GM12878 (cell line): ENCODE measurements around the gene KIAA1328. TPM values are rescaled to one million over a fixed set of nuclear protein-coding genes. Genes with fewer than 3 reads are reported as not detected.

ENCODE experiments used
- ATAC-seq: fragments of 200-7000 bp; cut with Tn5 transposase; 3 replicates; pipeline ENCODE4 v1.9.1; 2020; ENCODE audit warnings: mild to moderate bottlenecking, moderate library complexity
- BruUV-seq: library from RNA; stranded (reverse); fragments of 400-500 nt; replicated peaks from 2 replicates; lab custom pipeline; 2021; lab: Mats Ljungman, UMichigan
- CTCF ChIA-PET: fragments of 300-600 bp; sonication (Branson Sonifier 250); formaldehyde crosslinking; extraction: SDS; loops from one replicate; lab custom pipeline; 2021; ENCODE audit warnings: inconsistent platforms; lab: Yijun Ruan, JAX
- POLR2A ChIA-PET: fragments of 350-600 bp; formaldehyde crosslinking; extraction: SDS; loops from one replicate; lab custom pipeline; 2021; ENCODE audit warnings: inconsistent platforms; lab: Charles Lee
- RAD21 ChIA-PET: fragments of 300-600 bp; sonication (Branson Sonifier 250); formaldehyde crosslinking; loops from one replicate; lab custom pipeline; 2023; ENCODE audit warnings: antibody characterized with exemption; ENCODE audit not compliant: unreplicated experiment; lab: Charles Lee
- SMC1A ChIA-PET: fragments of 300-600 bp; sonication (Branson Sonifier 250); formaldehyde crosslinking; loops from one replicate; lab custom pipeline; 2023; ENCODE audit not compliant: unreplicated experiment, uncharacterized antibody; lab: Charles Lee
- DNase-seq: peaks from one replicate; pipeline ENCODE4 v3.0.0-alpha.2; 2011; ENCODE audit warnings: low read depth, low spot score
- FAIRE-seq: peaks from 3 replicates; lab custom pipeline; 2011; peaks lifted over from hg19 to GRCh38; lab: Jason Lieb, UNC
- H2AFZ ChIP-seq: 2 replicates; pipeline ENCODE4 v1.6.0; 2011; ENCODE audit warnings: low read depth, low read length, control low read depth; ENCODE audit not compliant: control insufficient read depth
- H3K27ac ChIP-seq: 2 replicates; pipeline ENCODE4 v1.5.1; 2011; ENCODE audit warnings: control low read depth; ENCODE audit not compliant: control insufficient read depth, insufficient read depth
- H3K27me3 ChIP-seq, 2 experiments: replicated peaks in 1 of 2; 2 replicates each; pipeline versions ENCODE4 v1.6.0 to v1.6.1; 2011; ENCODE audit warnings: low read length in 1 of 2; ENCODE audit not compliant: control insufficient read depth in 2 of 2, insufficient read depth in 2 of 2
- H3K36me3 ChIP-seq, 2 experiments: 2 replicates each; pipeline ENCODE4 v1.5.1; 2011; ENCODE audit warnings: low read length in 1 of 2; ENCODE audit not compliant: control insufficient read depth in 2 of 2, insufficient read depth in 2 of 2
- H3K4me1 ChIP-seq: 2 replicates; pipeline ENCODE4 v1.6.1; 2011; ENCODE audit warnings: mild to moderate bottlenecking, low read length, moderate library complexity, mixed read lengths; ENCODE audit not compliant: control insufficient read depth, insufficient read depth
- H3K4me2 ChIP-seq: 2 replicates; pipeline ENCODE4 v1.6.0; 2011; ENCODE audit warnings: control low read depth; ENCODE audit not compliant: control insufficient read depth, insufficient read depth
- H3K4me3 ChIP-seq: fragments of 200-600 bp; sonication (generic); 2 replicates; pipeline ENCODE4 v1.5.1; 2016
- H3K79me2 ChIP-seq: 2 replicates; pipeline ENCODE4 v1.6.0; 2011; ENCODE audit warnings: low read length; ENCODE audit not compliant: control insufficient read depth, insufficient read depth
- H3K9ac ChIP-seq: 2 replicates; pipeline ENCODE4 v1.8.0; 2011; ENCODE audit warnings: low read length, control low read depth, mixed read lengths; ENCODE audit not compliant: control insufficient read depth, insufficient read depth
- H3K9me3 ChIP-seq: replicated peaks from 3 replicates; pipeline ENCODE4 v1.5.1; 2011; ENCODE audit warnings: mild to moderate bottlenecking, low read length; ENCODE audit not compliant: control insufficient read depth, insufficient read depth
- H4K20me1 ChIP-seq: 2 replicates; pipeline ENCODE4 v1.6.0; 2011; ENCODE audit not compliant: control insufficient read depth, insufficient read depth
- ELK1 ChIP-seq: IDR thresholded peaks from 2 replicates; pipeline ENCODE4 v1.6.1; 2012; ENCODE audit warnings: low read depth, low read length, improper control_type of control experiment
- IKZF1 ChIP-seq: fragments of 450-650 bp; conservative IDR thresholded peaks from 2 replicates; pipeline ENCODE4 v1.6.1; 2017; ENCODE audit warnings: antibody characterized with exemption, mild to moderate bottlenecking
- IRF5 ChIP-seq: fragments of 450-650 bp; IDR thresholded peaks from 2 replicates; pipeline ENCODE4 v1.6.1; 2017; ENCODE audit warnings: borderline replicate concordance
- MLLT1 ChIP-seq: fragments of 450-650 bp; IDR thresholded peaks from 2 replicates; pipeline ENCODE4 v1.6.1; 2016; ENCODE audit warnings: mild to moderate bottlenecking
- NFYA ChIP-seq: IDR thresholded peaks from 2 replicates; pipeline ENCODE4 v1.6.1; 2011; ENCODE audit warnings: low read depth, mild to moderate bottlenecking, low read length, improper control_type of control experiment, borderline replicate concordance
- SP1 ChIP-seq: IDR thresholded peaks from one replicate; pipeline ENCODE4 v1.6.1; 2011; ENCODE audit warnings: low read depth, low read length
- TARDBP ChIP-seq: IDR thresholded peaks from 2 replicates; pipeline ENCODE4 v1.6.1; 2016; ENCODE audit warnings: borderline replicate concordance
- YBX1 ChIP-seq: fragments of 450-650 bp; IDR thresholded peaks from 2 replicates; pipeline ENCODE4 v1.6.1; 2016; ENCODE audit warnings: antibody characterized with exemption
- ZNF384 ChIP-seq: IDR thresholded peaks from 2 replicates; pipeline ENCODE4 v1.6.1; 2012; ENCODE audit warnings: low read depth, mild to moderate bottlenecking, low read length, improper control_type of control experiment, borderline replicate concordance
- ZNF622 ChIP-seq: fragments of 450-650 bp; IDR thresholded peaks from 2 replicates; pipeline ENCODE4 v1.6.1; 2017; ENCODE audit warnings: mild to moderate bottlenecking, inconsistent platforms
- ZZZ3 ChIP-seq: IDR thresholded peaks from 2 replicates; pipeline ENCODE4 v1.6.1; 2011; ENCODE audit warnings: low read depth; ENCODE audit not compliant: control insufficient read depth, insufficient read length
- WGBS: methylation state at CpG from one replicate; pipeline ENCODE4 v1.1.6; 2016; ENCODE audit warnings: low lambda C conversion rate; ENCODE audit not compliant: insufficient replicate concordance, insufficient coverage; ENCODE audit errors: missing lambda C conversion rate; 5-methylcytosine and 5-hydroxymethylcytosine counted together
- in situ Hi-C: fragments of 300-500 bp; cut with MboI; formaldehyde crosslinking; loops from 9 replicates; pipeline ENCODE4 v1.14.3; 2018; ENCODE audit warnings: mixed read lengths
- intact Hi-C: fragments of 100-400 bp; cut with micrococcal nuclease; formaldehyde crosslinking; loops from one replicate; pipeline ENCODE4 v1.14.2; 2022; ENCODE audit not compliant: unreplicated experiment
- polyA plus RNA-seq, 11 experiments: library from polyadenylated mRNA; depleted of rRNA in 4 of 11; unstranded in 6 of 11; stranded (reverse) in 5 of 11; fragments of >200 nt; fragmentation: Nextera tagmentation in 4 of 11; fragmentation: Illumina TruSeq in 1 of 11; extraction: Ambion mirVana in 4 of 11; extraction: Trizol in 1 of 11; gene quantifications; 1 replicate in 1 of 11; 2 replicates in 10 of 11; pipeline versions ENCODE4 v1.2.1 to v1.2.3, GENCODE V29; 2011 to 2016; ENCODE audit warnings: inconsistent platforms in 2 of 11, missing spikeins in 2 of 11, low read depth in 1 of 11
- total RNA-seq, 4 experiments: library from RNA; depleted of rRNA in 3 of 4; stranded (reverse); fragments of >200 nt in 3 of 4; fragmentation: Illumina TruSeq in 1 of 4; extraction: Trizol in 1 of 4; gene quantifications; 2 replicates each; pipeline versions ENCODE4 v1.2.1 to v1.2.3, GENCODE V29; 2013 to 2021
- TF ChIP-seq, protein P1 (sequence below): fragments of 450-650 bp; formaldehyde crosslinking; IDR thresholded peaks from 2 replicates; pipeline ENCODE4 v1.5.0; 2022; ENCODE audit warnings: mild to moderate bottlenecking, missing genetic modification characterization
- TF ChIP-seq, protein P2 (sequence below): IDR thresholded peaks from 2 replicates; pipeline ENCODE4 v1.6.1; 2012; ENCODE audit warnings: low read depth, low read length, improper control_type of control experiment

KIAA1328 gene
- total and polyA plus RNA-seq, 10 of the 15 experiments (the other 5 are each of a cell fraction or from before 2014, with no cell fraction given) = 3.1 to 7.1 (median 4.6) TPM

DNA sequence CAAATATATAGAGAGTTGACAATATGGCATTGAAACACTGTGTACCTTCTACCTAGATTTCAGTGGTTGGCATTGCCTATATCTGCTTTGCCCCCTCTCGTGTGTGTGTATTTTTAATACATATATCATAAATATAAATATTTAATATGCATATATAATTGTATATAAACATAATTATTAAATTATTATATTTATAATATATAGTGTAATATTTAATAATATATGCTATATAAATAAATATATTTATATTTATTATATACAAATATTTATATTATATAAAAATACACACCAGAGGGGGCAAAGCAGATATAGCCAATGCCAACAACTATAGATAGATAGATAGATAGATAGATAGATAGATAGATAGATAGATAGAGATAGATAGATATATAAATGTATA lies 124.1 kb downstream of the KIAA1328 start (continued):
- TF ChIP-seq ELK1 (no peak), MLLT1 (no peak), ZZZ3 (no peak), ZNF384 (no peak)

DNA sequence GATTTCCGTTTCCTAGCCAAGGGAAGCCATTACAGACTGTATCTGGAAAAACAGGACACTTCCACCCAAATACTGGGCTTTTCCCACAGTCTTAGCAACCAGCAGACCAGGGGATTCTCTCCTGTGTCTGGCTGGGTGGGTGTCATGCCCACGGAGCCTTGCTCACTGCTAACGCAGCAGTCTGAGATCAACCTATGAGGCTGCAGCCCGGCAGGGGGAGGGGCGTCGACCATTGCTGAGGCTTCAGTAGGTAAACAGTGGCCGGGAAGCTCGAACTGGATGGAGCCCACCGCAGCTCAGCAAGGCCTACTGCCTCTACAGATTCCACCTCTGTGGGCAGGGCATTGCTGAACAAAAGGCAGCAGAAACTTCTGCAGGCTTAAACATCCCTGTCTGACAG lies 131.1 kb downstream of the KIAA1328 start:
- ATAC-seq (no peak), FAIRE-seq (no peak), DNase-seq (no peak)
- Histone ChIP-seq H3K27me3 (no peaks in the 10 kb centered on the region), H3K27ac (no peak overlapping the region), H3K9ac (no peak overlapping the region), H4K20me1 (no peaks in the 10 kb centered on the region), H3K36me3 (no peaks in the 10 kb centered on the region), H3K4me1 (no peaks in the 10 kb centered on the region), H2AFZ (no peak overlapping the region), H3K4me3 (no peak overlapping the region), H3K9me3 (no peaks in the 10 kb centered on the region), H3K4me2 (no peak overlapping the region), H3K79me2 (no peaks in the 10 kb centered on the region)
- CTCF ChIA-PET = no interaction called here
- SMC1A ChIA-PET = no interaction called here
- 92% methylated on average over 9 of the region's 9 CpGs for WGBS
- intact Hi-C loops = no loop called here
- RAD21 ChIA-PET = no interaction called here
- POLR2A ChIA-PET = no interaction called here
- no TSS peak for BruUV-seq
- TF ChIP-seq IKZF1 (no peak), ZNF622 (no peak), SP1 (no peak), NFYA (no peak), YBX1 (no peak), TARDBP (no peak), IRF5 (no peak)
- TF ChIP-seq, protein P1, sequence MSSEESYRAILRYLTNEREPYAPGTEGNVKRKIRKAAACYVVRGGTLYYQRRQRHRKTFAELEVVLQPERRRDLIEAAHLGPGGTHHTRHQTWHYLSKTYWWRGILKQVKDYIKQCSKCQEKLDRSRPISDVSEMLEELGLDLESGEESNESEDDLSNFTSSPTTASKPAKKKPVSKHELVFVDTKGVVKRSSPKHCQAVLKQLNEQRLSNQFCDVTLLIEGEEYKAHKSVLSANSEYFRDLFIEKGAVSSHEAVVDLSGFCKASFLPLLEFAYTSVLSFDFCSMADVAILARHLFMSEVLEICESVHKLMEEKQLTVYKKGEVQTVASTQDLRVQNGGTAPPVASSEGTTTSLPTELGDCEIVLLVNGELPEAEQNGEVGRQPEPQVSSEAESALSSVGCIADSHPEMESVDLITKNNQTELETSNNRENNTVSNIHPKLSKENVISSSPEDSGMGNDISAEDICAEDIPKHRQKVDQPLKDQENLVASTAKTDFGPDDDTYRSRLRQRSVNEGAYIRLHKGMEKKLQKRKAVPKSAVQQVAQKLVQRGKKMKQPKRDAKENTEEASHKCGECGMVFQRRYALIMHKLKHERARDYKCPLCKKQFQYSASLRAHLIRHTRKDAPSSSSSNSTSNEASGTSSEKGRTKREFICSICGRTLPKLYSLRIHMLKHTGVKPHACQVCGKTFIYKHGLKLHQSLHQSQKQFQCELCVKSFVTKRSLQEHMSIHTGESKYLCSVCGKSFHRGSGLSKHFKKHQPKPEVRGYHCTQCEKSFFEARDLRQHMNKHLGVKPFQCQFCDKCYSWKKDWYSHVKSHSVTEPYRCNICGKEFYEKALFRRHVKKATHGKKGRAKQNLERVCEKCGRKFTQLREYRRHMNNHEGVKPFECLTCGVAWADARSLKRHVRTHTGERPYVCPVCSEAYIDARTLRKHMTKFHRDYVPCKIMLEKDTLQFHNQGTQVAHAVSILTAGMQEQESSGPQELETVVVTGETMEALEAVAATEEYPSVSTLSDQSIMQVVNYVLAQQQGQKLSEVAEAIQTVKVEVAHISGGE (CRISPR knock-in tag) = no peak
- TF ChIP-seq, protein P2, sequence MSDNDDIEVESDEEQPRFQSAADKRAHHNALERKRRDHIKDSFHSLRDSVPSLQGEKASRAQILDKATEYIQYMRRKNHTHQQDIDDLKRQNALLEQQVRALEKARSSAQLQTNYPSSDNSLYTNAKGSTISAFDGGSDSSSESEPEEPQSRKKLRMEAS = no peak
- in situ Hi-C loops = no loop called here
